Neural cell (in vitro differentiated cells): ENCODE results near the gene PDE4D.

Experiments
- CTCF ChIP-seq: fragments of 450-650 bp; IDR thresholded peaks from 2 replicates; pipeline ENCODE4 v1.5.1; 2014; ENCODE audit warnings: antibody characterized with exemption, mild to moderate bottlenecking, moderate library complexity; ENCODE audit not compliant: poor library complexity, severe bottlenecking
- EZH2 ChIP-seq: fragments of 200-600, 300-800 bp; shearing (Covaris generic), sonication (generic); IDR thresholded peaks from 2 replicates; pipeline ENCODE4 v1.6.1; 2014; ENCODE audit warnings: antibody characterized with exemption, low read length, borderline replicate concordance, mild to moderate bottlenecking; ENCODE audit not compliant: insufficient read depth, poor library complexity, severe bottlenecking
- MXI1 ChIP-seq: fragments of 450-650 bp; conservative IDR thresholded peaks from 2 replicates; pipeline ENCODE4 v1.6.1; 2014; ENCODE audit warnings: antibody characterized with exemption, mild to moderate bottlenecking; ENCODE audit not compliant: poor library complexity, severe bottlenecking
- RAD21 ChIP-seq: fragments of 450-650 bp; conservative IDR thresholded peaks from 2 replicates; pipeline ENCODE4 v1.6.1; 2014; ENCODE audit warnings: antibody characterized with exemption, mild to moderate bottlenecking, moderate library complexity
- SMC3 ChIP-seq: fragments of 450-650 bp; conservative IDR thresholded peaks from 2 replicates; pipeline ENCODE4 v1.6.1; 2014; ENCODE audit warnings: antibody characterized with exemption, mild to moderate bottlenecking, moderate library complexity; ENCODE audit not compliant: poor library complexity
- TAF1 ChIP-seq: IDR thresholded peaks from 2 replicates; pipeline ENCODE4 v1.6.1; 2012; ENCODE audit warnings: low read depth

DNA sequence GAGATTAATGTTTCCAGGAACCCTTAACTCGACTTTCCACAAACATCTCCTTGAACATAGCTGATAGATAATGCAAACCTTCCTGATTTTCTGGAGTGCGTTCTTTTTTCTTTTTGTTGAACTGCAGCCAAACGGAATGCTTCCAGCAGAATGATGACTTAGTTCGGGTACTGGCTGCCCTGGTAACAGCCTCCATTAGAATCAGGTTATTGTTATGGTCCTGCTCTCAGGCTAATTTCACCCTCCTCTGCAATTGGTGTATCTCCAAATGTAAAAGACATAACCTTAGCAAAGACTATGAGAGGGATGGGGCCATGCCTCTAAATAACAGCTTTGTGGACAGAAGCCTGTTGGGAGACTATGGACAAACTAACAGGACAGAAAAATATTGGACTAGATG is 116.5 kb downstream of the PDE4D start:
- TF ChIP-seq CTCF (no peak), SMC3 (no peak), TAF1 (no peak), RAD21 (no peak), EZH2 (no peak), MXI1 (no peak)
